Common myeloid progenitor, CD34-positive (primary cell): Measurements from ENCODE around the gene HBM.

Experiments used
- CTCF ChIA-PET: fragments of 350-600 bp; sonication (Branson Sonifier 250); formaldehyde crosslinking; loops from one replicate; lab custom pipeline; 2021; ENCODE audit warnings: antibody characterized with exemption; lab: Charles Lee
- POLR2A ChIA-PET: fragments of 350-600 bp; sonication (Branson Sonifier 250); formaldehyde crosslinking; loops from one replicate; lab custom pipeline; 2021; ENCODE audit warnings: antibody characterized with exemption; lab: Charles Lee
- DNase-seq, 3 donors: peaks; one replicate each; pipeline versions ENCODE4 v3.0.0 to v3.0.0-alpha.2; 2013
- H3K27ac ChIP-seq, 2 experiments: 1 replicate in 1 of 2; 2 replicates in 1 of 2; pipeline ENCODE4 v1.7.0; 2013; ENCODE audit warnings: inconsistent platforms in 2 of 2, low read length in 2 of 2, mild to moderate bottlenecking in 2 of 2, low read depth in 1 of 2, moderate library complexity in 1 of 2; ENCODE audit not compliant: severe bottlenecking in 2 of 2, insufficient read depth in 1 of 2, poor library complexity in 1 of 2
- H3K27me3 ChIP-seq, 5 experiments: replicated peaks in 2 of 5; 1 replicate in 3 of 5; 2 replicates in 2 of 5; pipeline versions ENCODE4 v1.6.1 to v1.7.0; 2013; ENCODE audit warnings: low read length in 4 of 5, mild to moderate bottlenecking in 2 of 5, moderate library complexity in 2 of 5, inconsistent platforms in 1 of 5; ENCODE audit not compliant: insufficient read depth in 5 of 5, control insufficient read depth in 4 of 5
- H3K36me3 ChIP-seq, 4 experiments: 1 replicate in 2 of 4; 2 replicates in 2 of 4; pipeline versions ENCODE4 v1.6.1 to v1.7.0; 2013; ENCODE audit warnings: low read length in 3 of 4, control low read depth in 1 of 4, mild to moderate bottlenecking in 1 of 4; ENCODE audit not compliant: control insufficient read depth in 4 of 4, insufficient read depth in 4 of 4
- H3K4me1 ChIP-seq, 4 experiments: 1 replicate in 3 of 4; 2 replicates in 1 of 4; pipeline versions ENCODE4 v1.6.1 to v1.7.1; 2013; ENCODE audit warnings: low read length in 3 of 4, mild to moderate bottlenecking in 3 of 4, control low read depth in 1 of 4, inconsistent platforms in 1 of 4, moderate library complexity in 1 of 4; ENCODE audit not compliant: control insufficient read depth in 4 of 4, insufficient read depth in 4 of 4; ENCODE audit errors: control extremely low read depth in 1 of 4
- H3K4me3 ChIP-seq, 7 experiments: 1 replicate in 4 of 7; 2 replicates in 3 of 7; pipeline versions ENCODE4 v1.5.1 to v1.7.0; 2013; ENCODE audit warnings: mild to moderate bottlenecking in 7 of 7, low read length in 6 of 7, moderate library complexity in 6 of 7, inconsistent platforms in 2 of 7, low read depth in 2 of 7, control low read depth in 1 of 7; ENCODE audit not compliant: insufficient read depth in 4 of 7, control insufficient read depth in 1 of 7; ENCODE audit errors: extremely low read depth in 1 of 7
- H3K9me3 ChIP-seq, 5 experiments: 1 replicate in 4 of 5; 2 replicates in 1 of 5; pipeline versions ENCODE4 v1.6.1 to v1.7.1; 2013; ENCODE audit warnings: low read length in 4 of 5, mild to moderate bottlenecking in 2 of 5, inconsistent platforms in 1 of 5, low read depth in 1 of 5, moderate library complexity in 1 of 5; ENCODE audit not compliant: control insufficient read depth in 4 of 5, insufficient read depth in 2 of 5; ENCODE audit errors: control extremely low read depth in 1 of 5
- WGBS: methylation state at CpG from one replicate; pipeline ENCODE4 v1.1.5; 2013; ENCODE audit not compliant: insufficient coverage; 5-methylcytosine and 5-hydroxymethylcytosine counted together

The HBM gene

DNA sequence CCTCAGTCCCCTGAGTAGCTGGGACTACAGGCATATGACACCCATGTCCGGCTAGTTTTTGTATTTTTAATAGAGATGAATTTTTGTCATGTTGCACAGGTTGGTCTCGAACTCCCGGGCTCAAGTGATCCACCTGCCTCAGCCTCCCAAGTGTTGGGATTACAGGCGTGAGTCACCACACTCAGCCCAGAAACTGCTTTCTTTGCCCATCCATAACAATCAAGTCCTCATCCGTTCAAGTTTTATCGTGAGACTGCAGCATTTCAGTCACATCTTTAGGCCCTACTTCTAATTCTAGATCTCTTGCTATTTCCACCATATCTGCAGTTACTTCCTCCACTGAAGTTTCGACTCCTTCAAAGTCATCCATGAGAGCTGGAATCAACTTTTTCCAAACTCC is 33.7 kb upstream of the HBM start:
- Histone ChIP-seq H3K27me3 (no peaks in the 10 kb centered on the region), H3K36me3 (peaks cover 2 to 7% (median 3%) of the 10 kb centered on the region in 4 experiments), H3K9me3 (no peaks in the 10 kb centered on the region), H3K27ac (no peak overlapping the region), H3K4me1 (peaks cover 0 to 6% (median 2%) of the 10 kb centered on the region in 4 experiments), H3K4me3 (no peak overlapping the region)
- no peak for DNase-seq
- CTCF ChIA-PET = interaction anchor here (1.8 to 5.3 kb wide), 3 partner anchors 14 to 60 kb away, joined by 5 to 29 read pairs (median 10); partner anchors contain the start of gene HBQ1
- 96% methylated on average over 5 of the region's 7 CpGs for WGBS
- POLR2A ChIA-PET = no interaction called here

DNA sequence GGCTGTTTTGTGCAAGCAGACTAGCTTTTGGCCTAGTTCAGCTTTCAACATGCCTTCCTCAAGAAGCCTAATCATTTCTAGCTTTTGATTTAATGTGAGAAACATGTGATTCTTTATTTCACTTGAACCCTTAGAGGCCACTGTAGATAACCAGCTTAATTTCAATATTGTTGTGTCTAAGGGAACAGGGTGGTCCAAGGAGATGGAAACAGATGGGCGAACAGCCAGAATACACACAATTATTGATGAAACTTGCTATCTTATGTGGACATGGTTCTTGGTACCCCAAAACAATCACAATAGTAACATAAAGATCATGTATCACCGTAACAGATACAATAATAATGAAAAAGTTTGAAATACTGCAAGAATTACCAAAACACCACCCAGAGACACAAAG is 32.1 kb upstream of the HBM start:
- CTCF ChIA-PET = interaction anchor here (1.3 to 5.3 kb wide), 5 partner anchors 8 to 58 kb away, joined by 4 to 29 read pairs (median 5); partner anchors contain the start of gene HBQ1

DNA sequence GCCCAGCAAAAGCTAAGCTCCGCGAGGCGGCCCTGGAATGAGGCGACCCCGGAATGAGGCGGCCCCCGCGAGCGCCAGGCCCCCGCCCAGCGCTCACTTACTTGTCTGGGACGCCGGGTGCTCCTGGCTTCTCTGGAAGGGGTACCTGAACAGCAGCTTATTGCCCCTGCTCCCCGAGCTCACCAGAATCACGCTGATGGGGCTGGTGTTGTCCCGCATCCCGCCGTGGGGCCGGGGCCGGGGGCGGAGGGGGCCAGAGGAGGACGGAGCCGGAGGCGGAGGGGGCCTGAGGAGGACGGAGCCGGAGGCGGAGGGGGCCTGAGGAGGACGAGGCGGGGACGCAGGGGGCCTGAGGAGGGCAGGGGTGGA is 27.7 kb upstream of the HBM start:
- ChIA-PET CTCF (interaction anchor here (0.7 kb wide), 1 partner anchor 20 kb away, joined by 3 read pairs; no protein-coding TSS in a partner anchor), POLR2A (interaction anchor here (0.6 kb wide), 1 partner anchor 388 kb away, joined by 3 read pairs; no protein-coding TSS in a partner anchor)
- H3K36me3 ChIP-seq = no peaks in the 10 kb centered on the region
- under 1% methylated on average over 20 of the region's 30 CpGs for WGBS
- no peaks in the 10 kb centered on the region for H3K9me3 ChIP-seq
- peak overlapping the region in 1 of 2 experiments; percentile 77 for H3K27ac ChIP-seq
- peaks cover 3 to 9% (median 7%) of the 10 kb centered on the region in 4 experiments for H3K4me1 ChIP-seq
- DNase-seq = peak; percentile 34 to 65 (median 41)
- no peaks in the 10 kb centered on the region for H3K27me3 ChIP-seq
- H3K4me3 ChIP-seq = peak overlapping the region; percentile 37 to 84 (median 74)

More for the DNA sequence above, 32.1 kb upstream of the HBM start:
- Histone ChIP-seq H3K27ac (no peak overlapping the region), H3K27me3 (no peaks in the 10 kb centered on the region), H3K4me3 (no peak overlapping the region), H3K36me3 (peaks cover 0 to 7% (median 3%) of the 10 kb centered on the region in 4 experiments), H3K4me1 (peaks cover 3 to 13% (median 8%) of the 10 kb centered on the region in 4 experiments), H3K9me3 (no peaks in the 10 kb centered on the region)
- POLR2A ChIA-PET = no interaction called here
- WGBS = no CpG with 5 or more reads among the region's 2 CpGs
- no peak for DNase-seq

DNA sequence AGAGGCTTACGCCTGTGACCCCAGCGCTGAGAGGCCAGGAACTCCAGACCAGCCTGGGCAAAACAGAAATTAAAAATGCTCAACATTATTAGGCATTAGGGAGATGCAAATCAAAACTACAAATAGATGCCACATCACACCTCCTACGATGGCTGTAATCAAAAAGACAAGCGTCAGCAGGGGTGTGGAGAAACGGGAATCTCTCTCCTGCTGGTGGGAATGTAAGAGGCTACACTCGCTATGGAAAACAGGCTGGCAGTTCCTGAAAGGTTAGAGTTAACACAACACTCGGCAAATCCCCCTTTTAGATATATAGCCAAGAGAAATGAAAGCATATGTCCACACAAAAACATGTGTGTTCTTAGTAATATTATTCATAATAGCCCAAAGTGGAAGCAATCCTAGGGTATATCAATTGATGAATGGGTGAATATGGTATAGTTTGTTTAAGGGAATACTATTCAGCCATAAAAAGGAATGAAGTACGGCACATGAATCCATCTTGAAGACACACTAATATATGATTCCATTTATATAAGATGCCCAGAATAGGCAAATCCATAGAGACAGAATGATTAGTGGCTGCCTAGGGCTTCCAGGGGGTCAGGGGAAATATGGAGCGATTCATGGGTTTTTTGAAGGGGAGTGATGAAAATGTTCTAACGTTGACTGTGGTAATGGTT is 25.5 kb upstream of the HBM start:
- Histone ChIP-seq H3K9me3 (no peaks in the 10 kb centered on the region), H3K4me1 (peaks cover 3 to 9% (median 7%) of the 10 kb centered on the region in 4 experiments), H3K36me3 (no peaks in the 10 kb centered on the region), H3K27ac (no peak overlapping the region), H3K4me3 (no peak overlapping the region), H3K27me3 (peaks cover 0 to 2% (median 0%) of the 10 kb centered on the region in 5 experiments)
- POLR2A ChIA-PET = no interaction called here
- WGBS = 95% methylated on average over 7 of the region's 10 CpGs
- DNase-seq = no peak
- CTCF ChIA-PET = interaction anchor here (0.9 kb wide), 1 partner anchor 11 kb away, joined by 3 read pairs; no protein-coding TSS in a partner anchor

DNA sequence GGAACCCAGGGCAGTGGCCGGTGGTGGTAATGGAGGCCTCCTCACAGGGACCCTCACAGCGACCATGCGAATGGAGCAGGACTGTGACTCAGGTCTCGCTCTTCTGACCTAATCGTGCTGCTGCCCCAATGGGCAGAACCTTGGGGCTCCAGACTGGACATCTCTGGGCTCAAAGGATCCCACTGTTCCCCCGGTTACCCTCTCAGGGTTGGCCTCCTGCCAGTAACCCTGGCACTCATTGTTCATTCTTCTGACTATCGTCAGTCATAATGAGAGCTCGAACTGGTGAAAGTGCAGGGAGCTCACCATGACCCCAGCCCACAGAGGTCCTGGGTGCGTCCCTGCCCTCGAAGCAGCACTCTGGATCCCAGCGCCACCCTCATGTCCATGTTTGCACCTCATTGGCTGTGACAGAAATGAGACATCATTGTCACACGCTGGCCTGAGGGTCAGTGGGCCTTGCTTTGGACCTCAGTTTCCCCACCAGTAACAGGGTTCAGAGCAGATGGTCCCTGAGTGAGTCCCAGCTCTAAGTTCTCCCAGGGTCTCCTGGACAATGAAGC is 23.3 kb upstream of the HBM start:
- peaks cover 0 to 2% (median 0%) of the 10 kb centered on the region in 5 experiments for H3K27me3 ChIP-seq
- ChIA-PET CTCF (interaction anchor here (1.0 kb wide), 1 partner anchor 38 kb away, joined by 3 read pairs; the partner anchor contains the start of gene HBQ1), POLR2A (no interaction called here)
- WGBS = 89% methylated on average over 12 of the region's 12 CpGs
- DNase-seq = no peak
- no peaks in the 10 kb centered on the region for H3K9me3 ChIP-seq
- peak overlapping the region in 1 of 2 experiments; percentile 36 for H3K27ac ChIP-seq
- H3K4me3 ChIP-seq = no peak overlapping the region
- H3K4me1 ChIP-seq = peaks cover 2 to 5% (median 3%) of the 10 kb centered on the region in 4 experiments
- H3K36me3 ChIP-seq = no peaks in the 10 kb centered on the region

DNA sequence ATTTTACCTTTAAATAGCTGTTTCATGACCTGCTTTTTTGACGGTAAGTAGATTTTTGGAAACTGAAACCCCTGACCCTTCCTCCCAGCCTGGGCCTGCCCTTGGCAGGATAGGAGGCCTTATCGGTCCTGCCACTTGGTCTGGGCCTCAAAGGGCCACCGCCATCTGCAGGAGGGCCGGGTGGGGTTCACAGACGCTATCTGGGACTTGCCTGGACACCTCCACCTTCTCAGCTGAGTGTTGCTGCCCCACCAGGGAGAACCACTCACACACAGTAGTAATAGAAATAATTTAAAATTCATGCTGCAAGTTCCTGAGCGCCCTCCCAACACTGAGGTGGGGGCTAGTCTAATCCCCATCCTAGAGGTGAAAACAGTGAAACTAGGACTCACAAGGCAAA is 22.7 kb upstream of the HBM start:
- Histone ChIP-seq H3K9me3 (no peaks in the 10 kb centered on the region), H3K4me1 (peaks cover 0 to 2% (median 0%) of the 10 kb centered on the region in 4 experiments), H3K36me3 (no peaks in the 10 kb centered on the region), H3K27ac (peak overlapping the region in 1 of 2 experiments; percentile 36), H3K27me3 (peaks cover 0 to 2% (median 0%) of the 10 kb centered on the region in 5 experiments), H3K4me3 (no peak overlapping the region)
- WGBS = 92% methylated on average over 6 of the region's 6 CpGs
- DNase-seq = no peak
- ChIA-PET CTCF (interaction anchor here (1.0 kb wide), 1 partner anchor 37 kb away, joined by 3 read pairs; the partner anchor contains the start of gene HBQ1), POLR2A (no interaction called here)
